Lower leg skin (tissue), 3 donors: ENCODE results near the gene PRDM2.
A peak's percentile ranks its signal among the peaks of the same experiment; 100 is the strongest.

Experiments
- CTCF ChIP-seq, 3 donors: fragments of 450-650 bp; IDR thresholded peaks; one replicate each; pipeline ENCODE4 v1.5.1; 2016; ENCODE audit warnings: antibody characterized with exemption in 3 of 3, mild to moderate bottlenecking in 3 of 3, moderate library complexity in 2 of 3
- POLR2A ChIP-seq, 2 donors: fragments of 450-650 bp; IDR thresholded peaks; one replicate each; pipeline ENCODE4 v1.6.1; 2016 to 2017; ENCODE audit warnings: antibody characterized with exemption in 2 of 2, mild to moderate bottlenecking in 1 of 2, moderate library complexity in 1 of 2

- TF ChIP-seq CTCF (IDR thresholded peaks at IDR 0.05) (no peak), POLR2A (IDR thresholded peaks at IDR 0.05) (peak in 1 of 2 donors; percentile 46)
These were observed 48.9 kb downstream of the PRDM2 start for GRCh38 chr1:13748610-13749505.
